HL-60 (cell line): Measurements from ENCODE around the gene ROPN1L.

Experiments
- GABPA ChIP-seq: IDR thresholded peaks from 2 replicates; pipeline ENCODE4 v1.6.1; 2012; ENCODE audit warnings: low read depth
- SPI1 ChIP-seq: IDR thresholded peaks from 2 replicates; pipeline ENCODE4 v1.6.1; 2012; ENCODE audit warnings: low read depth, mild to moderate bottlenecking, borderline replicate concordance
- TF ChIP-seq, protein P1 (sequence below): IDR thresholded peaks from one replicate; pipeline ENCODE4 v1.5.1; 2011; ENCODE audit warnings: low read length, control low read depth, inconsistent platforms; ENCODE audit not compliant: insufficient read depth

DNA sequence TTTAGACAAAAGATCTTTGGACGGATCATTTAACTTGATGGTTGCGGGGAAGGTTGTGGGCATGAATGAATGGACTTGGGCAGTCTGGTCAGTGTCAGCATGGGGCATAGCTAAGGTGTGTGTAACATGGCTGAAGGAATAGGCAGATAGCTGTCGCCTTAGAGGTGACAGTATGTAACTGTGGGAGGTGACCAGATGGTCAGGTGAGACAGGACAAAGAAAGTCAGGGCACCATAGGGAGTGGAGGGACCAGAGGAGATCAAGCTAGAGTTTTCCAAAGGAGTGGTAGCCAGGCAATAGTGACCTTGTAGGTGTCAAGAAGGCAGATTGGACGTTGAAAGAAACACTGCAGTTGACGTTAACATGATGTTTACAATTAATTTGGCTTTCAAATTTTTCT is 45.1 kb upstream of the ROPN1L start:
- TF ChIP-seq, protein P1, sequence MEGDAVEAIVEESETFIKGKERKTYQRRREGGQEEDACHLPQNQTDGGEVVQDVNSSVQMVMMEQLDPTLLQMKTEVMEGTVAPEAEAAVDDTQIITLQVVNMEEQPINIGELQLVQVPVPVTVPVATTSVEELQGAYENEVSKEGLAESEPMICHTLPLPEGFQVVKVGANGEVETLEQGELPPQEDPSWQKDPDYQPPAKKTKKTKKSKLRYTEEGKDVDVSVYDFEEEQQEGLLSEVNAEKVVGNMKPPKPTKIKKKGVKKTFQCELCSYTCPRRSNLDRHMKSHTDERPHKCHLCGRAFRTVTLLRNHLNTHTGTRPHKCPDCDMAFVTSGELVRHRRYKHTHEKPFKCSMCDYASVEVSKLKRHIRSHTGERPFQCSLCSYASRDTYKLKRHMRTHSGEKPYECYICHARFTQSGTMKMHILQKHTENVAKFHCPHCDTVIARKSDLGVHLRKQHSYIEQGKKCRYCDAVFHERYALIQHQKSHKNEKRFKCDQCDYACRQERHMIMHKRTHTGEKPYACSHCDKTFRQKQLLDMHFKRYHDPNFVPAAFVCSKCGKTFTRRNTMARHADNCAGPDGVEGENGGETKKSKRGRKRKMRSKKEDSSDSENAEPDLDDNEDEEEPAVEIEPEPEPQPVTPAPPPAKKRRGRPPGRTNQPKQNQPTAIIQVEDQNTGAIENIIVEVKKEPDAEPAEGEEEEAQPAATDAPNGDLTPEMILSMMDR = no peak
- no peak for TF ChIP-seq GABPA
- TF ChIP-seq SPI1 = no peak
